Fibroblast of skin of right biceps (primary cell): ENCODE data around the gene CNKSR2.
A peak's percentile ranks its signal among the peaks of the same experiment; 100 is the strongest.
"Not testable (repeated sequence)": the region's sequence is repeated elsewhere in the genome, so short reads cannot be mapped to it uniquely, and the experiment has no call there.

Experiments
- DNase-seq: peaks from one replicate; pipeline ENCODE4 v3.0.0-alpha.2; 2013

Gene CNKSR2

GRCh38 chrX:21457718-21458117, 83.5 kb downstream of the CNKSR2 start:
- DNase-seq: no peak

DNA sequence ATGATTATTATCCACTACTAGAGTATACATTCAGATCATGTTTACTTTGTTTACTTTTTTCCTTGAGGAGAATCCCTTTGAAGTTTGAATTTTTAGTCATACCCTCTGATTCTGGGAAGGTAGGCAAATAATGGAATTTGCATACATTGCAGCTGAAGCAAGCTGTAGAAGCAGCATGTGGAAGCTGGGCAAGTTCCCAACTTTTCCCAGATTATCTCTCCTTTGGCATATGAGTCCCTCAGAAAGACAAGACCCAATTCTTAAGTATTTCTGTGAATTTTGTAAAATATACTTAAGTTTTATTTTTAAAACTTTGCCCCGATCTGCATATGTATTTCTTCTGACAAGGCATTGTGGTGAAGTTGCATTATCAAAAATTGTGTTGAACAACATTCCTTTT, 94.9 kb downstream of the CNKSR2 start:
- DNase-seq: no peak

- DNase-seq: no peak
Observed at GRCh38 chrX:21476909-21477308, 102.7 kb downstream of the CNKSR2 start.

- peak; percentile 55 for DNase-seq
Observed at GRCh38 chrX:21479695-21480270, 105.6 kb downstream of the CNKSR2 start.

DNA sequence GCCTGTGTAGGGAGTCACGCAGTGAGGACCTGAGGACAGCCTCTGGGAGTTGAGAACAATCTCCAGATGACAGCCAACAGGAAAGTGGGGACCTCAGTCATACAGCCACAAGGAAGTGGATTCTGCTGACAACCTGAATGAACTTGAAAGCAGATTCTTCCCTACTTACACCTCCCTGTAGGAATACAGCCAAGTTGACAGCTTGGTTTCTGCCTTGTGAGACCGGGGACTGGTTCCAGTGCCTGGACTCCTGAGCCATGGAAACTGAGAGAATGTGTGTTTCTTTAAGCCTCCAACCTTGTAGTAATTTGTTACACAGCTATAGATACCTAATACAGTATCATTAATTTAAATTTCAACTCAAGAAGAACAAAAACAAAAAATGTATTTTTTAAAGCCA, 107.5 kb downstream of the CNKSR2 start:
- no peak for DNase-seq

GRCh38 chrX:21484051-21484450, 109.8 kb downstream of the CNKSR2 start:
- not testable (repeated sequence) for DNase-seq

GRCh38 chrX:21487832-21488231, 113.6 kb downstream of the CNKSR2 start:
- DNase-seq: no peak

- DNase-seq: no peak
Observed at GRCh38 chrX:21490341-21490740, 116.1 kb downstream of the CNKSR2 start.

- peak; percentile 55 for DNase-seq
Observed at GRCh38 chrX:21493226-21493830, 119.1 kb downstream of the CNKSR2 start.

- no peak for DNase-seq
Observed at GRCh38 chrX:21503593-21503992, 129.4 kb downstream of the CNKSR2 start.

DNA sequence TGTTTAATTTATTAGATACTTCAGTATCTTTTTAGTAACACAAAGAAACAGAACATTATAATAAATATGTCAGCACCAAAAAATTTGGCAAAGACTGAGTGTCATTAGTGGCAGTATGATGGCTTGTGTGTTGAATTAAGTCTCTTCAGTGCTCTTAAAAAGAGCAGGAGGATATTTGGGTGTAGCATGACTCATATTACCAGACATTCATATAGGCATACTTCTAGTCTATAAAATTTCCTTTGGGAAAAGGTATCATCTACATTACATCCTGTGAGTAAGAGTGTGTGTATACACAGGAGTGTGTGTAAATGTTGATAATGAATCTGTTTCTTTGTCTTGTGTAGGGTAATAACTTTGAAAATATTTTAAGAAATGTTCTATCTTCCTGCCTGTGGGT, 135.7 kb downstream of the CNKSR2 start:
- DNase-seq: peak; percentile 86

- DNase-seq: no peak
Observed at GRCh38 chrX:21524008-21524407, 149.8 kb downstream of the CNKSR2 start.

DNA sequence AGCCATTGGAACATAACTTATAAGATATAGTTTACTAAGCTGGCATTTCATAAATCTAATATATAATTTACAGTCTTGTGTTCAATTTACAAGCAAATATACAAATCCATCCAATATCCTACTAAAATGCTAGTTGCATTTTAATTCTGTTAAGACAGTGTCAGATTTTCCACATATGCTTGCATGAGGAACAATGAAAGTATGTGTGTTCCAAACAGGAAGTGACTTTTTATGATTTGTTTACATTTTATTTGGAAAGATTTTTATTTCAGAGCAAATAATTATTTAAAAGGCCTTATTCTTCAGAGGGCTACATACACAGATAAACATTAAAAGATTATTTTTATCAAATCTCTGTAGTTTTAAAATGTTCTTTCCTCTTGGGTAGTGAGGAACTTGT, 153.9 kb downstream of the CNKSR2 start:
- DNase-seq: peak; percentile 10

DNA sequence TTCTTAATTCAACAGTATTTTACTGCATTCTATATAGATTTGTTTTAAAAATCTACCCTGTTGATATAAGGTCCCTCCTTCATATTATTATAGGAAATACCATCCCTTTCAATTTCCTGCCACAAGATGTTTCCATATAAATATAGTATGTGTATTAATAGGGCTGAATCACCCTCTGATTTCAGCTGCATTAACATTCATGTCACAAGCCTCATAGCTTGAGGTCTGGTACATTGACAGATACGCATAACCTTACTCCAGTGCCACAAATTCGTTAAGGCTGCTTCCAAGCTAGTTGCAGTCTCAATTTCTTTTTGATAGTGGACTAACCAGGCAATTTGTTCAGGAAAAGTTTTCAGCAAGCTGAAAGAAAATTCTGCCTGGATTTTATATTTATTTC, 155.6 kb downstream of the CNKSR2 start:
- peak; percentile 53 for DNase-seq

DNA sequence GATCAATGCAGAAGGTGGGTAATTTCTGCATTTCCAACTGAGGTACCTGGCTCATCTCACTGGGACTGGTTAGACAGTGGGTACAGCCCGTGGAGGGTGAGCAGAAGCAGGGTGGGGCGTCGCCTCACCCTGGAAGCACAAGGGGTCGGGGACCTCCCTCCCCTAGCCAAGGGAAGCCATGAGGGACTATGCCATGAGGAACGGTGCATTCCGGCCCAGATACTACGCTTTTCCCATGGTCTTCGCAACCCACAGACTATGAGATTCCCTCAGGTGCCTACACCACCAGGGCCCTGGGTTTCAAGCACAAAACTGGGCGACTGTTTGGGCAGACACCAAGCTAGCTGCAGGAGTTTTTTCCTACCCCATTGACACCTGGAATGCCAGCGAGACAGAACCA, 170.4 kb downstream of the CNKSR2 start:
- not testable (repeated sequence) for DNase-seq

DNA sequence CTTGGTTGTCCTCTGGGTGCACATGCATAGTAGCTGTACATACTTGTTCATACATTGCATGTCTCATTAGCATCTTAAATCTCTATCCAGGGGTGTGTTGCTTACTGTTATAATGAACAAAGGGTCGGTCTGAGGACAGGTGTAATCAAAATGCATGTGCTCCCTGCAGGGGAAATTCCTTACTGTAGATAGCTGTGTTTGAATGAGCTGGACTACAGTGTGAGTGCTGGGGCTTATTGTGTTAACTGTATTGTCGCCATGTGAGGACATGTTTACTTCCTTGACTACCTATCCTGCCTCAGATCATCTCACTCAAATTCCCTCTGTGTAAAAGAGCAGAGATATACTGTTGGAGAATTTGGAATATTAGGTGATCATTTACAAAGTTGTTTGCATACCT, 185.2 kb downstream of the CNKSR2 start:
- no peak for DNase-seq

GRCh38 chrX:21565025-21565424, 190.8 kb downstream of the CNKSR2 start:
- DNase-seq: no peak

- DNase-seq: no peak
Observed at GRCh38 chrX:21574793-21575192, 200.6 kb downstream of the CNKSR2 start.

DNA sequence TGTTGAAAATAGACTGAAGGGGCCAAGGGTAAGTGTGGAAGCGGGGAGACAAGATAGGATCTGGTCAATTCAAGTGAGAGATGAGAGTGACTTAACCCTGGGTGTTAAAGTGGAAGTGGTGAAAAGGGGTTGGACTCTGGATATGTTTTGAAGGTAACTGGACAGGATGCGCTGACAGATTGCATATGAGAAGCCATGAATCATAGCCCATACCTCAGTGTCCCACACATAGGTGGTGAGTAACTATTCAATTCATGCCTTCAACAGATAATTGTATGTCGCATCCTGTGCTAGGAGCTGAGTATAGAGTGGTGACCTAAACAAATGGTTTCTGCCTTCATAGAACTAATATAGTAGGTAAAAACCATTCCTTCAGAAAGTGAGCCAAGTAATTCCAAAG, 207.3 kb downstream of the CNKSR2 start:
- peak; percentile 39 for DNase-seq

DNA sequence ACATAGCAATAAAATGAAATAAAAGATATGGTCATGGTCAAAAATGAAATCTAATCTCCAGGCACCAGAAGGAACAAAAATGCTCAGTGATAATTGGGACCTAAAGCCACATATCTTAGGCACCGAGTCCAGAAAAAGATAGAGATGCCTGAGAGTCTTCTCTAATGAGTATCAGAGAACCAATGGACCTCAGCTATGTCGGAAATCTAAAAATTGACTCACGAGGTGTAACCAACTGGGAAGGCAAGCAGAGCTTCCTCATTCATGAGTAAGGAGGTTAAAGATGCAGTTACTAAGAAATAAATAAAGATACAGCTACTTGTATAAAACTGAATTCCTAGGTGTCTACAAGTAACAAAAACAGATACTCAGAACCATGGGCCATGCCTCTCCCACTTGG, 211.8 kb downstream of the CNKSR2 start:
- peak; percentile 0 for DNase-seq

DNA sequence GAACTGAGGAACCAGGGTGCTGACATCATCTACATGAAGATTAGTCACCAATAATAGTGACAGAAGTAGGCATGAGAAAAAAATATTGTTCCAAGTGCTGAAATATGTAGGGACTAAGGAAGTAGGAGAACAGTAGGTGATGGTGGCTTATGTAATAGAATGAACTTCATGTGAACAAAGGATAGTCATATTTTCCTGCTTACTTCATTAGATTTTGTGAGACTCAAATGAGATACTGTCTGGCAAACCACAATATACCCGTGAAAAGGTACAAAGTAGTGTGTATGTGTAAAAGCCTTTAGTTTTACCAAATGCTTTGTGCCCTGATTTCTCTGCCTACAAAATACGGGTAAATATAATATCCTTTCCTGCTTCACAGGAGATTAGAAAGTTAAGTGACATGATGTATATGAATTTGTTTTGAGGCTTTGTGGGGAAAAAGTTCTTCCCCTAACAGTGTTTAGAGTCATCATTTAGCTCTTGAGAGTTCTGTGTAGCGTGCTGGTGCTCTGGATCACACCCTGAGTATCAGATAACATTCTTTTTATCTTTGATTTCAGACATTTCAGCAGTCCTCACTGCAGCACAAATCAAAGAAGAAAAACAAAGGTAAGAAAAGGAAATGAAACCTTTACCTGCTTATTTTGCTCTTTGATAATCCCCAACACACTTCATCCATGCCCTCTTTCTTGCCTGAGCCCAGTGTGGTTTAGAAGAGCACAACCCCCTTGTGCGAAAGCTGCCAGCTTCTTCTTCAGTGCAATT, 216.0 kb downstream of the CNKSR2 start:
- DNase-seq: no peak

DNA sequence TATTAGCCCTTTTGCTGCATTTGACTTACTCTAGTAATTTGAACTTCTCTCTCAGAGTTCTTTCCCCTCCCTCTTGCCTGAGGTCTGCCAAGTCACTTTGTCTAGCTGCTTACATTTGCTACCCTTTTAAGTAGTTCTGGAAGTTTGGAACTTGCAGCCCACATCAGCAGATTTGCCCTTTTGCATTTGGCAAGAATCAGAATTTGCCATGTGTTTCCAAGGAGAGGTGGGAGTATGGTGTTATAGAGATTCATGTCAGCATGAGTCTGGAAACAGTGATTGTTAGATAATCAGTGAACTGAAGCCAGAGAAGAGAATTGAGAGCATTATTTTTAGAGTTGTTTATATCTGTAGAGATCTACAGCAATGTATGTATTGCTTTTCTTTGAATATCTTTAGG, 231.8 kb downstream of the CNKSR2 start:
- no peak for DNase-seq

DNA sequence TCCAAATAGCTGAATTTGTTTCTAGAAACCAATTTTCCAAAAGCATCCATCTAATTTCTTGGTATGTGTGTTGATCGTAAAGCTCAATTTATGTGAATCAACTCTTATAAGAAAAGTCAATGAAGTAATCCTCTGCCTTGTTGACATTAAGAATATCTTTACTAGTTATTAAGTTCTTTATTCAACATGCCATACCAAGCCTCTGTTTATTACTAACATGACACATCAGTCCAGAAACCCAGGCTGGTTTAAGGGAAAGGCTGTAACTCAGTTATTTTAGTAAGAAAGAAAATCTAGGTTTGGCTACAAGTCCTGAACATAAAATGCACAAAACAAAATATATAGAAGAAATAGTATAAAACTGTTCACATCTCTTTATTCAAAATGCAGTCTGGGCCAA, 235.9 kb downstream of the CNKSR2 start:
- DNase-seq: no peak

GRCh38 chrX:21612154-21612553, 237.9 kb downstream of the CNKSR2 start:
- DNase-seq: no peak
